K562 (cell line): Measurements from ENCODE around the gene SFXN2. TPM values are rescaled to one million over a fixed set of nuclear protein-coding genes. Genes with fewer than 3 reads are reported as not detected.
"Not testable (repeated sequence)": the region's sequence is repeated elsewhere in the genome, so short reads cannot be mapped to it uniquely, and the experiment has no call there.

ENCODE experiments used
- ATAC-seq: fragments of 200-7000 bp; cut with Tn5 transposase; 3 replicates; pipeline ENCODE4 v1.9.1; 2020; ENCODE audit warnings: moderate library complexity
- BruUV-seq: library from RNA; stranded (reverse); fragments of 400-500 nt; replicated peaks from 2 replicates; lab custom pipeline; 2021; lab: Mats Ljungman, UMichigan
- CTCF ChIA-PET: fragments of 300-600 bp; formaldehyde crosslinking; extraction: SDS; loops from one replicate; lab custom pipeline; 2021; ENCODE audit warnings: low intra/inter-chr PET ratio; lab: Yijun Ruan, JAX
- POLR2A ChIA-PET: fragments of 300-600, 350-650 bp; sonication (Branson Sonifier 250); formaldehyde crosslinking; extraction: SDS; loops from one replicate; lab custom pipeline; 2021; ENCODE audit warnings: antibody characterized with exemption, inconsistent platforms; lab: Yijun Ruan, JAX
- DNase-seq, 4 experiments: peaks; one replicate each; pipeline versions ENCODE4 v3.0.0 to v3.0.0-alpha.2; 2011 to 2018; ENCODE audit warnings: low spot score in 3 of 4, mixed read lengths in 3 of 4; ENCODE audit errors: extremely low read depth in 1 of 4
- FAIRE-seq: peaks from 2 replicates; lab custom pipeline; 2011; peaks lifted over from hg19 to GRCh38; lab: Jason Lieb, UNC
- H2AFZ ChIP-seq: 2 replicates; pipeline ENCODE4 v1.6.0; 2011; ENCODE audit warnings: low read depth, low read length, control low read depth, inconsistent platforms
- H3K27ac ChIP-seq: fragments of 200-600 bp; 3 replicates; pipeline ENCODE4 v1.8.0; 2011; ENCODE audit warnings: low read depth, mild to moderate bottlenecking, control low read depth, inconsistent platforms, low read length, moderate library complexity, mixed read lengths; ENCODE audit errors: extremely low read depth
- H3K27me3 ChIP-seq, 2 experiments: fragments of 300-600 bp in 1 of 2; 2 replicates in 1 of 2; 3 replicates in 1 of 2; pipeline versions ENCODE4 v1.6.0 to v1.8.0; 2011; ENCODE audit warnings: inconsistent platforms in 2 of 2, low read length in 2 of 2, mild to moderate bottlenecking in 1 of 2, mixed read lengths in 1 of 2, moderate library complexity in 1 of 2; ENCODE audit not compliant: control insufficient read depth in 2 of 2, insufficient read depth in 2 of 2
- H3K36me3 ChIP-seq: fragments of 300-600 bp; 3 replicates; pipeline ENCODE4 v1.8.0; 2011; ENCODE audit warnings: mild to moderate bottlenecking, low read length, inconsistent platforms; ENCODE audit not compliant: control insufficient read depth, insufficient read depth
- H3K4me1 ChIP-seq, 2 experiments: fragments of 200-600 bp in 1 of 2; replicated peaks in 1 of 2; 2 replicates in 1 of 2; 3 replicates in 1 of 2; pipeline versions ENCODE4 v1.5.1 to v1.8.0; 2011; ENCODE audit warnings: inconsistent platforms in 2 of 2, low read length in 2 of 2, mild to moderate bottlenecking in 1 of 2, mixed read lengths in 1 of 2, moderate library complexity in 1 of 2; ENCODE audit not compliant: control insufficient read depth in 2 of 2, insufficient read depth in 2 of 2
- H3K4me2 ChIP-seq: 2 replicates; pipeline ENCODE4 v1.6.1; 2011; ENCODE audit warnings: low read length, control low read depth, inconsistent platforms, mixed read lengths; ENCODE audit not compliant: insufficient read depth
- H3K4me3 ChIP-seq: fragments of 200-600 bp; sonication (generic), shearing (Covaris generic); 2 replicates; pipeline ENCODE4 v1.5.1; 2016; ENCODE audit warnings: control low read depth, inconsistent platforms
- H3K79me2 ChIP-seq: fragments of 200-600 bp; 3 replicates; pipeline ENCODE4 v1.8.0; 2011; ENCODE audit warnings: low read length, inconsistent platforms; ENCODE audit not compliant: control insufficient read depth, insufficient read depth
- H3K9ac ChIP-seq, 2 experiments: 2 replicates each; pipeline versions ENCODE4 v1.6.0 to v1.6.1; 2011; ENCODE audit warnings: low read depth in 2 of 2, low read length in 2 of 2, control low read depth in 1 of 2, inconsistent platforms in 1 of 2, mild to moderate bottlenecking in 1 of 2, mixed read lengths in 1 of 2; ENCODE audit not compliant: insufficient read depth in 1 of 2
- H3K9me1 ChIP-seq: one replicate; pipeline ENCODE4 v1.6.0; 2011; ENCODE audit warnings: inconsistent platforms, mild to moderate bottlenecking, low read length, moderate library complexity; ENCODE audit not compliant: control insufficient read depth, insufficient read depth
- H3K9me3 ChIP-seq: replicated peaks from 2 replicates; pipeline ENCODE4 v1.5.1; 2011; ENCODE audit warnings: low read depth, low read length, inconsistent platforms; ENCODE audit not compliant: control insufficient read depth, insufficient read depth
- H4K20me1 ChIP-seq: replicated peaks from 2 replicates; pipeline ENCODE4 v1.6.1; 2011; ENCODE audit warnings: low read length, inconsistent platforms, mixed read lengths; ENCODE audit not compliant: control insufficient read depth, insufficient read depth
- CBX5 ChIP-seq: IDR thresholded peaks from 2 replicates; pipeline ENCODE4 v1.6.1; 2014; ENCODE audit warnings: low read depth, borderline replicate concordance
- NFRKB ChIP-seq: fragments of 450-650 bp; IDR thresholded peaks from 2 replicates; pipeline ENCODE4 v1.6.1; 2016; ENCODE audit warnings: low read depth
- U2AF1 ChIP-seq: fragments of 200-400 bp; formaldehyde crosslinking; optimal IDR thresholded peaks from 2 replicates; pipeline ENCODE3; 2017; ENCODE audit warnings: mild to moderate bottlenecking, low read depth, low read length, moderate library complexity
- ZFP36 ChIP-seq: fragments of 150-350 bp; IDR thresholded peaks from 2 replicates; pipeline ENCODE4 v1.6.1; 2018; ENCODE audit warnings: low read length, low read depth; ENCODE audit not compliant: partially characterized antibody
- ZNF316 ChIP-seq: fragments of 450-650 bp; IDR thresholded peaks from 2 replicates; pipeline ENCODE4 v1.6.1; 2016
- WGBS: fragments of 100-300 bp; shearing (Covaris generic); methylation state at CpG from one replicate; pipeline ENCODE4 v1.1.6; 2016; ENCODE audit warnings: low coverage, mixed read lengths; ENCODE audit not compliant: insufficient coverage; ENCODE audit errors: missing lambda C conversion rate; 5-methylcytosine and 5-hydroxymethylcytosine counted together
- in situ Hi-C: fragments of 300-500 bp; cut with MboI; formaldehyde crosslinking; loops from 4 replicates; pipeline ENCODE4 v1.15.0; 2018; ENCODE audit warnings: inconsistent platforms, mixed read lengths
- intact Hi-C: fragments of 100-400 bp; cut with micrococcal nuclease; formaldehyde crosslinking; loops from 2 replicates; pipeline ENCODE4 v1.14.2; 2022
- polyA plus RNA-seq, 8 experiments: library from polyadenylated mRNA; depleted of rRNA in 4 of 8; stranded (reverse) in 5 of 8; unstranded in 3 of 8; fragments of >200 nt; fragmentation: Nextera tagmentation in 2 of 8; fragmentation: Illumina TruSeq in 1 of 8; extraction: Ambion mirVana in 2 of 8; extraction: Trizol in 1 of 8; gene quantifications; 2 replicates each; pipeline versions ENCODE4 v1.2.1 to v1.2.3, GENCODE V29; 2011 to 2014; ENCODE audit warnings: inconsistent platforms in 1 of 8, missing spikeins in 1 of 8
- total RNA-seq, 7 experiments: library from RNA; depleted of rRNA in 6 of 7; stranded (reverse); fragments of >200 nt in 6 of 7; fragmentation: Illumina TruSeq in 2 of 7; extraction: Trizol in 2 of 7; gene quantifications; 2 replicates each; pipeline versions ENCODE4 v1.2.1 to v1.2.3, GENCODE V29; 2011 to 2021; ENCODE audit warnings: low replicate concordance in 1 of 7

SFXN2 gene
- total and polyA plus RNA-seq, 9 of the 15 experiments (the other 6 are each of a cell fraction or from before 2014, with no cell fraction given), result 7.3 to 23.8 (median 15.7) TPM

DNA sequence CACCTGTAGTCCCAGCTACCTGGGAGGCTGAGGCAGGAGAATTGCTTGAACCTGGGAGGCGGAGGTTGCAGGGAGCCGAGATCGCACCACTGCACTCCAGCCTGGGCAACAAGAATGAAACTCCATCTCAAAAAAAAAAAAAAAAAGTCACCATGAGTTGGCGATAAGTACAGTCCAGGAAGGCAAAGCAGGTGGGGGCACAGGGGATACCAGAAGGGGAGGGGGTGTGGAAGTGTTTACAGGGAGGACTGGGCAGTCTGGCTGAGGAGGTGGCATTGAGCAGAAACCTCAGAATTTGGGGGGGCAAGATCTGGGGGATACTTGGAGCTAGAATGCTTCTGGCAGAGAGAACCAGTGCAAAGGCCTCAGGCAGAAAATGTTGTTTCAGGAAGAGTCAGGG is 47.0 kb upstream of the SFXN2 start:
- not testable (repeated sequence) for H3K4me2 ChIP-seq, BruUV-seq, H3K27ac ChIP-seq, H3K9me3 ChIP-seq, DNase-seq, H3K9me1 ChIP-seq
- H3K4me1 ChIP-seq, result peaks cover 11 to 22% of the 10 kb centered on the region in 2 experiments
- POLR2A ChIA-PET, result interaction anchor here (0.6 kb wide), 1 partner anchor 70 kb away, joined by 3 read pairs; no protein-coding TSS in a partner anchor
- WGBS, result no CpG with 5 or more reads among the region's 4 CpGs
- peak; percentile 49 for TF ChIP-seq ZNF316
- TF ChIP-seq, all 486 proteins: peak for 1; not testable (repeated sequence) for 485
- H3K9ac ChIP-seq, H3K4me3 ChIP-seq, FAIRE-seq, H3K36me3 ChIP-seq, ATAC-seq, in situ Hi-C loops, H3K79me2 ChIP-seq, H2AFZ ChIP-seq, H3K27me3 ChIP-seq, CTCF ChIA-PET, intact Hi-C loops, H4K20me1 ChIP-seq: not testable (repeated sequence)

DNA sequence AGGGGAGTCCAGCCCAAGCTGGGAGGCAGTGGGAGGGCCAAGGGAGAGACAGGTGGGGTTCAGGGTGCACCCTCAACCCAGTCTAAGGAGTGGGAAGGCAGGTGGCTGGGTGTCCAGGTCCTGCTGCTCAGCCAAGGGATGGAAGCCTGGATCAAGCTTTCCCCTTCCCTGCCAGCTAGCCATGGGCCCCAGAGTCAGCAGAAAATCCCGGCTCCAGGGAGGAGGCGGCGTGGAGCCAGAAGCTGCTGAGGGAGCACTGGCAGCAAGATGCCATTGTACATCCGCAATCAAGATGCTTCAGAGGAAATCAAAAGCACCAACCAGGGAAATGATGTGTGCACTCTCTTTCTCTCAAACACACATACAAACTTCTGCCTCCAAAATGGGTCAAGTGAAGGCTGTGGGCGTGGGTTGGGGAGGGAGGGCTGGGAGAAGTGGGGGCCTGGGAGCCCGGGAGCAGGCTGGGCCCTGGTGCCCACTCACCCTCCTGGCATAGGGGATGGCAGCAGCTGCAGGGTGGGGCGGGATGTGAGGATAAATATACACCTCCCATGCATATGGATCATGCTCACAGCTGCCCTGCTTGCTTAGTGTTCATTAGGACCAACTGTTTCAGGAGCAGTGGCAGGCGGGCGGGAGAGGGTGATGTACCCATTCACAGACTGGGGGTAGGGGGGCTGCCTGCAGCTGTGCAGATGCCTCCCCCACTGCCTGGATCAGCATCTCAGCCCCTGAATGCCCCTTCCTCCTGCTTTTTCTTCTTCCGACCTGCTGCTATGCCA is 45.9 kb upstream of the SFXN2 start:
- H3K36me3 ChIP-seq, result no peaks in the 10 kb centered on the region
- FAIRE-seq, result no peak
- no peak for DNase-seq
- H3K27me3 ChIP-seq, result no peaks in the 10 kb centered on the region
- BruUV-seq, result no TSS peak
- no peak for ATAC-seq
- intact Hi-C loops (no loop called here), in situ Hi-C loops (no loop called here)
- H3K9me3 ChIP-seq, result no peaks in the 10 kb centered on the region
- no peaks in the 10 kb centered on the region for H4K20me1 ChIP-seq
- CTCF ChIA-PET, result no interaction called here
- H3K79me2 ChIP-seq, result no peaks in the 10 kb centered on the region
- H3K9ac ChIP-seq, result 0 out of 4 replicates have a peak overlapping the region, but pooled peaks of 1 of the 2 experiments have one; percentile 26
- no peak overlapping the region for H3K4me3 ChIP-seq
- H2AFZ ChIP-seq, result no peak overlapping the region
- H3K4me1 ChIP-seq, result peaks cover 15 to 28% of the 10 kb centered on the region in 2 experiments
- H3K9me1 ChIP-seq, result no peaks in the 10 kb centered on the region
- no peak overlapping the region for H3K4me2 ChIP-seq
- 78% methylated on average over 5 of the region's 10 CpGs for WGBS
- POLR2A ChIA-PET, result no interaction called here
- H3K27ac ChIP-seq, result no peak overlapping the region
- TF ChIP-seq U2AF1 (no peak), CBX5 (no peak), ZFP36 (peak; percentile 10), NFRKB (no peak)
